NCI-H82 treated with DMSO at 0.1 percent for 48 hours (cell line): ENCODE measurements around the gene C3orf18.
A peak's percentile ranks its signal among the peaks of the same experiment; 100 is the strongest.
"Not testable (repeated sequence)": the region's sequence is repeated elsewhere in the genome, so short reads cannot be mapped to it uniquely, and the experiment has no call there.

Source experiments
- DNase-seq: peaks from one replicate; lab custom pipeline; 2025; ENCODE audit not compliant: unreplicated experiment; lab: John Stamatoyannopoulos, UW

Gene C3orf18

GRCh38 chr3:50525191-50525910, 42.2 kb downstream of the C3orf18 start:
- no peak for DNase-seq

- no peak for DNase-seq
These were observed 42.8 kb downstream of the C3orf18 start for GRCh38 chr3:50524746-50525145.

GRCh38 chr3:50523279-50523811, 44.2 kb downstream of the C3orf18 start:
- DNase-seq, result peak; percentile 90

GRCh38 chr3:50521572-50521971, 46.0 kb downstream of the C3orf18 start:
- no peak for DNase-seq

GRCh38 chr3:50520849-50521248, 46.7 kb downstream of the C3orf18 start:
- peak; percentile 21 for DNase-seq

- peak; percentile 52 for DNase-seq
These were observed 48.0 kb downstream of the C3orf18 start for GRCh38 chr3:50519471-50520089.

GRCh38 chr3:50518436-50518835, 49.1 kb downstream of the C3orf18 start:
- no peak for DNase-seq

- no peak for DNase-seq
These were observed 49.8 kb downstream of the C3orf18 start for GRCh38 chr3:50517721-50518206.

- DNase-seq, result no peak
These were observed 51.1 kb downstream of the C3orf18 start for GRCh38 chr3:50516440-50516871.

- DNase-seq, result peak; percentile 65
These were observed 51.7 kb downstream of the C3orf18 start for GRCh38 chr3:50515565-50516439.

- not testable (repeated sequence) for DNase-seq
These were observed 54.6 kb downstream of the C3orf18 start for GRCh38 chr3:50512908-50513307.

- peak; percentile 53 for DNase-seq
These were observed 55.4 kb downstream of the C3orf18 start for GRCh38 chr3:50512131-50512530.

- no peak for DNase-seq
These were observed 57.2 kb downstream of the C3orf18 start for GRCh38 chr3:50510325-50510724.

- DNase-seq, result no peak
These were observed 57.8 kb downstream of the C3orf18 start for GRCh38 chr3:50509715-50510114.

GRCh38 chr3:50508821-50509220, 58.7 kb downstream of the C3orf18 start:
- DNase-seq, result no peak
